Measurements from ENCODE around the gene NGB. TPM values are rescaled to one million over a fixed set of nuclear protein-coding genes. Genes with fewer than 3 reads are reported as not detected.
A peak's percentile ranks its signal among the peaks of the same experiment; 100 is the strongest.

NGB gene
- total RNA-seq, 1 experiment from 2014 or later = not detected

GRCh38 chr14:77296906-77297305 lies 25.9 kb upstream of the NGB start:
- intact Hi-C loops (cut with micrococcal nuclease) = no loop called here
- no peak overlapping the region for H3K9ac ChIP-seq (ENCODE audit: low read length)
- H3K27me3 ChIP-seq (ENCODE audit: low read length) = no peaks in the 10 kb centered on the region
- H3K9me3 ChIP-seq (ENCODE audit: low read length) = no peaks in the 10 kb centered on the region
- ATAC-seq (no peak), DNase-seq (no peak)
- no peaks in the 10 kb centered on the region for H3K9me2 ChIP-seq (replicated peaks; ENCODE audit: low read length)
- CTCF ChIA-PET = interaction anchor here (0.5 kb wide), 1 partner anchor 20 kb away, joined by 3 read pairs; no protein-coding TSS in a partner anchor
- H3K79me2 ChIP-seq (ENCODE audit: low read length) = peaks cover 1% of the 10 kb centered on the region; the same call in 1 of the 2 replicates
- no peaks in the 10 kb centered on the region for H3K4me1 ChIP-seq (ENCODE audit: insufficient read depth, low read length)
- H3K27ac ChIP-seq (ENCODE audit: low read length) = no peak overlapping the region
- no TSS peak for BruUV-seq (replicated peaks)
- H3K4me3 ChIP-seq (ENCODE audit: low read length) = no peak overlapping the region
- TF ChIP-seq, protein P1, sequence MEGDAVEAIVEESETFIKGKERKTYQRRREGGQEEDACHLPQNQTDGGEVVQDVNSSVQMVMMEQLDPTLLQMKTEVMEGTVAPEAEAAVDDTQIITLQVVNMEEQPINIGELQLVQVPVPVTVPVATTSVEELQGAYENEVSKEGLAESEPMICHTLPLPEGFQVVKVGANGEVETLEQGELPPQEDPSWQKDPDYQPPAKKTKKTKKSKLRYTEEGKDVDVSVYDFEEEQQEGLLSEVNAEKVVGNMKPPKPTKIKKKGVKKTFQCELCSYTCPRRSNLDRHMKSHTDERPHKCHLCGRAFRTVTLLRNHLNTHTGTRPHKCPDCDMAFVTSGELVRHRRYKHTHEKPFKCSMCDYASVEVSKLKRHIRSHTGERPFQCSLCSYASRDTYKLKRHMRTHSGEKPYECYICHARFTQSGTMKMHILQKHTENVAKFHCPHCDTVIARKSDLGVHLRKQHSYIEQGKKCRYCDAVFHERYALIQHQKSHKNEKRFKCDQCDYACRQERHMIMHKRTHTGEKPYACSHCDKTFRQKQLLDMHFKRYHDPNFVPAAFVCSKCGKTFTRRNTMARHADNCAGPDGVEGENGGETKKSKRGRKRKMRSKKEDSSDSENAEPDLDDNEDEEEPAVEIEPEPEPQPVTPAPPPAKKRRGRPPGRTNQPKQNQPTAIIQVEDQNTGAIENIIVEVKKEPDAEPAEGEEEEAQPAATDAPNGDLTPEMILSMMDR (conservative IDR thresholded peaks at IDR 0.05; ENCODE audit: low read depth, low read length) = no peak
- TF ChIP-seq EZH2phosphoT487 (IDR thresholded peaks at IDR 0.05; ENCODE audit: borderline replicate concordance, low read length) (no peak), EZH2 (IDR thresholded peaks at IDR 0.05; ENCODE audit: low read length, unreplicated experiment) (no peak)
- peaks cover 59% of the 10 kb centered on the region for H3K36me3 ChIP-seq (ENCODE audit: low read depth, low read length)
- POLR2A ChIA-PET (ENCODE audit: unreplicated experiment) = no interaction called here
- H4K20me1 ChIP-seq (ENCODE audit: low read length) = no peaks in the 10 kb centered on the region
- no peak overlapping the region for H2AFZ ChIP-seq (ENCODE audit: low read length)
- no peak overlapping the region for H3K4me2 ChIP-seq (ENCODE audit: low read length)
- H3F3A ChIP-seq (ENCODE audit: low read length, unreplicated experiment) = no peaks in the 10 kb centered on the region

GRCh38 chr14:77296155-77296554 lies 25.1 kb upstream of the NGB start:
- BruUV-seq (replicated peaks) = no TSS peak
- Histone ChIP-seq H2AFZ (ENCODE audit: low read length) (no peak overlapping the region), H3K9ac (ENCODE audit: low read length) (no peak overlapping the region), H3K79me2 (ENCODE audit: low read length) (no peaks in the 10 kb centered on the region), H4K20me1 (ENCODE audit: low read length) (no peaks in the 10 kb centered on the region), H3K27me3 (ENCODE audit: low read length) (no peaks in the 10 kb centered on the region), H3K4me3 (ENCODE audit: low read length) (no peak overlapping the region), H3F3A (ENCODE audit: low read length, unreplicated experiment) (no peaks in the 10 kb centered on the region), H3K36me3 (ENCODE audit: low read depth, low read length) (peaks cover 53% of the 10 kb centered on the region), H3K4me1 (ENCODE audit: insufficient read depth, low read length) (no peaks in the 10 kb centered on the region), H3K9me2 (replicated peaks; ENCODE audit: low read length) (no peaks in the 10 kb centered on the region), H3K9me3 (ENCODE audit: low read length) (no peaks in the 10 kb centered on the region), H3K4me2 (ENCODE audit: low read length) (no peak overlapping the region), H3K27ac (ENCODE audit: low read length) (no peak overlapping the region)
- CTCF ChIA-PET = interaction anchor here (0.5 kb wide), 1 partner anchor 20 kb away, joined by 3 read pairs; no protein-coding TSS in a partner anchor
- TF ChIP-seq EZH2phosphoT487 (IDR thresholded peaks at IDR 0.05; ENCODE audit: borderline replicate concordance, low read length) = no peak
- TF ChIP-seq, protein P1 (conservative IDR thresholded peaks at IDR 0.05; ENCODE audit: low read depth, low read length) = no peak
- TF ChIP-seq EZH2 (IDR thresholded peaks at IDR 0.05; ENCODE audit: low read length, unreplicated experiment) = no peak
- intact Hi-C loops (cut with micrococcal nuclease) = no loop called here
- ATAC-seq = no peak
- POLR2A ChIA-PET (ENCODE audit: unreplicated experiment) = no interaction called here
- DNase-seq = no peak

DNA sequence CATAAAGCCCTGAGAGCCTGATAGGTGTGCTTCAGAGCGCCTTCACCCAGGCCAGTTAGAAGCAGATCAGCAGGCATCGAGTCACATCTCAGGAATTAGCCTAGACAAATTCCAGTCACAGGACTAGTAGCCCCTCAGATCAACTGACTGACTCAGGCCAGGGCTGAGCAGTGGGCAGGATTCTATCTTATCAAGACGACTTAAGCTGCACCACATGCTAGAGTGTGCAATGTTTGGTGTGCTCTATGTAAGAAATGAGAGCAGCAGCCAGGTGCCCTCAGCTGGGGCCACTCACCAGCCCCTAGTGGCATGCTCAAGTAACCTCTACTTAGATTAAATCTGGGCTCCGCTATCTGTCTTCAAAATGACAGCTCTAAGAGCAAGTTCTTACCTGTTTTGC lies 19.7 kb upstream of the NGB start:
- Histone ChIP-seq H3K27ac (ENCODE audit: low read length) (no peak overlapping the region), H3K4me1 (ENCODE audit: insufficient read depth, low read length) (no peaks in the 10 kb centered on the region), H3K9ac (ENCODE audit: low read length) (no peak overlapping the region), H3K4me3 (ENCODE audit: low read length) (no peak overlapping the region), H3K36me3 (ENCODE audit: low read depth, low read length) (peaks cover 43% of the 10 kb centered on the region), H3K9me2 (replicated peaks; ENCODE audit: low read length) (no peaks in the 10 kb centered on the region), H2AFZ (ENCODE audit: low read length) (no peak overlapping the region), H3F3A (ENCODE audit: low read length, unreplicated experiment) (no peaks in the 10 kb centered on the region), H3K9me3 (ENCODE audit: low read length) (no peaks in the 10 kb centered on the region), H3K79me2 (ENCODE audit: low read length) (no peaks in the 10 kb centered on the region), H4K20me1 (ENCODE audit: low read length) (no peaks in the 10 kb centered on the region), H3K4me2 (ENCODE audit: low read length) (no peak overlapping the region), H3K27me3 (ENCODE audit: low read length) (no peaks in the 10 kb centered on the region)
- intact Hi-C loops (cut with micrococcal nuclease) = no loop called here
- CTCF ChIA-PET = no interaction called here
- ATAC-seq (no peak), DNase-seq (peak; percentile 25)
- BruUV-seq (replicated peaks) = no TSS peak
- TF ChIP-seq EZH2phosphoT487 (IDR thresholded peaks at IDR 0.05; ENCODE audit: borderline replicate concordance, low read length) (no peak), EZH2 (IDR thresholded peaks at IDR 0.05; ENCODE audit: low read length, unreplicated experiment) (no peak)
- TF ChIP-seq, protein P1 (conservative IDR thresholded peaks at IDR 0.05; ENCODE audit: low read depth, low read length) = peak; percentile 48; the same call in 1 of the 2 replicates
- POLR2A ChIA-PET (ENCODE audit: unreplicated experiment) = no interaction called here
